H9 (cell line): ENCODE measurements around the gene USP49. TPM values are rescaled to one million over a fixed set of nuclear protein-coding genes. Genes with fewer than 3 reads are reported as not detected.

ENCODE experiments used
- DNase-seq: peaks from one replicate; pipeline ENCODE4 v3.0.0-alpha.2; 2017
- H2AFZ ChIP-seq: one replicate; pipeline ENCODE4 v1.6.1; 2013; ENCODE audit warnings: mild to moderate bottlenecking, low read length, control low read depth, moderate library complexity
- H2AK5ac ChIP-seq: 2 replicates; pipeline ENCODE4 v1.6.1; 2013; ENCODE audit warnings: low read length, control low read depth, mixed read lengths; ENCODE audit not compliant: insufficient read length
- H2BK120ac ChIP-seq: one replicate; pipeline ENCODE4 v1.6.1; 2013; ENCODE audit warnings: low read depth, mild to moderate bottlenecking, low read length, control low read depth, inconsistent platforms; ENCODE audit not compliant: poor library complexity, severe bottlenecking
- H2BK12ac ChIP-seq: 2 replicates; pipeline ENCODE4 v1.6.1; 2013; ENCODE audit warnings: low read length, control low read depth, mixed read lengths, low read depth; ENCODE audit not compliant: insufficient read length
- H2BK15ac ChIP-seq: 2 replicates; pipeline ENCODE4 v1.6.1; 2013; ENCODE audit warnings: low read depth, low read length, control low read depth
- H2BK20ac ChIP-seq: one replicate; pipeline ENCODE4 v1.6.1; 2013; ENCODE audit warnings: low read depth, mild to moderate bottlenecking, low read length, control low read depth, inconsistent platforms; ENCODE audit not compliant: poor library complexity, severe bottlenecking
- H2BK5ac ChIP-seq: 2 replicates; pipeline ENCODE4 v1.6.1; 2013; ENCODE audit warnings: low read length, control low read depth, mixed read lengths; ENCODE audit not compliant: insufficient read length
- H3K14ac ChIP-seq: 2 replicates; pipeline ENCODE4 v1.6.1; 2013; ENCODE audit warnings: low read length, control low read depth; ENCODE audit not compliant: insufficient read depth
- H3K18ac ChIP-seq: 2 replicates; pipeline ENCODE4 v1.6.1; 2013; ENCODE audit warnings: low read depth, mild to moderate bottlenecking, mixed read lengths, low read length, control low read depth; ENCODE audit not compliant: insufficient read length
- H3K23ac ChIP-seq: 2 replicates; pipeline ENCODE4 v1.6.1; 2013; ENCODE audit warnings: low read length, control low read depth, mixed read lengths, low read depth; ENCODE audit not compliant: insufficient read length
- H3K23me2 ChIP-seq: 2 replicates; pipeline ENCODE4 v1.6.1; 2013; ENCODE audit warnings: low read depth, mild to moderate bottlenecking, mixed read lengths, low read length, control low read depth; ENCODE audit not compliant: insufficient read length, poor library complexity, severe bottlenecking
- H3K27ac ChIP-seq: 2 replicates; pipeline ENCODE4 v1.5.1; 2013; ENCODE audit warnings: low read length, control low read depth, mixed read lengths, low read depth; ENCODE audit not compliant: insufficient read length
- H3K27me3 ChIP-seq: 2 replicates; pipeline ENCODE4 v1.6.1; 2013; ENCODE audit warnings: low read length, control low read depth, inconsistent platforms; ENCODE audit not compliant: insufficient read depth
- H3K4ac ChIP-seq: 2 replicates; pipeline ENCODE4 v1.6.1; 2013; ENCODE audit warnings: low read depth, mild to moderate bottlenecking, control low read depth, inconsistent platforms, low read length, moderate library complexity
- H3K4me1 ChIP-seq: 2 replicates; pipeline ENCODE4 v1.6.1; 2013; ENCODE audit warnings: low read length, control low read depth, inconsistent platforms; ENCODE audit not compliant: insufficient read depth
- H3K4me2 ChIP-seq: 2 replicates; pipeline ENCODE4 v1.6.1; 2013; ENCODE audit warnings: low read length, control low read depth, mixed read lengths; ENCODE audit not compliant: insufficient read length, insufficient read depth
- H3K56ac ChIP-seq: 2 replicates; pipeline ENCODE4 v1.6.1; 2013; ENCODE audit warnings: low read depth, mild to moderate bottlenecking, mixed read lengths, low read length, control low read depth; ENCODE audit not compliant: insufficient read length
- H3K79me1 ChIP-seq: 2 replicates; pipeline ENCODE4 v1.6.1; 2013; ENCODE audit warnings: low read depth, mild to moderate bottlenecking, moderate library complexity, low read length, control low read depth, inconsistent platforms; ENCODE audit not compliant: insufficient read depth, poor library complexity, severe bottlenecking
- H3K79me2 ChIP-seq: 2 replicates; pipeline ENCODE4 v1.6.1; 2013; ENCODE audit warnings: low read length, control low read depth, inconsistent platforms; ENCODE audit not compliant: insufficient read depth
- H3K9ac ChIP-seq: 2 replicates; pipeline ENCODE4 v1.6.1; 2013; ENCODE audit warnings: low read length, control low read depth, mixed read lengths; ENCODE audit not compliant: insufficient read length; ENCODE audit errors: extremely low read depth
- H3K9me3 ChIP-seq: one replicate; pipeline ENCODE4 v1.6.1; 2013; ENCODE audit warnings: low read depth, low read length, inconsistent platforms; ENCODE audit not compliant: control insufficient read depth
- H3T11ph ChIP-seq: one replicate; pipeline ENCODE4 v1.6.1; 2013; ENCODE audit warnings: mild to moderate bottlenecking, low read length, control low read depth, inconsistent platforms
- H4K20me1 ChIP-seq: one replicate; pipeline ENCODE4 v1.6.1; 2013; ENCODE audit not compliant: control insufficient read depth, insufficient read length, insufficient read depth
- H4K5ac ChIP-seq: 2 replicates; pipeline ENCODE4 v1.6.1; 2013; ENCODE audit warnings: low read depth, mild to moderate bottlenecking, mixed read lengths, low read length, control low read depth; ENCODE audit not compliant: insufficient read length
- H4K8ac ChIP-seq: replicated peaks from 2 replicates; pipeline ENCODE4 v1.6.1; 2013; ENCODE audit warnings: low read length, control low read depth, mixed read lengths, low read depth; ENCODE audit not compliant: insufficient read length
- H4K91ac ChIP-seq: 2 replicates; pipeline ENCODE4 v1.6.1; 2013; ENCODE audit warnings: low read depth, mild to moderate bottlenecking, moderate library complexity, mixed read lengths, low read length, control low read depth; ENCODE audit not compliant: insufficient read length
- H3K27ac Mint-ChIP-seq, 3 experiments: 2 replicates in 2 of 3; 3 replicates in 1 of 3; pipeline ENCODE4 v1.8.0; 2020 to 2021; ENCODE audit warnings: mixed read lengths in 3 of 3, mild to moderate bottlenecking in 1 of 3, moderate library complexity in 1 of 3
- H3K27me3 Mint-ChIP-seq: 2 replicates; pipeline ENCODE4 v1.8.0; 2021; ENCODE audit warnings: low read depth, mild to moderate bottlenecking, moderate library complexity, mixed read lengths
- H3K36me3 Mint-ChIP-seq, 3 experiments: 2 replicates in 2 of 3; 3 replicates in 1 of 3; pipeline ENCODE4 v1.8.0; 2020 to 2021; ENCODE audit warnings: low read depth in 3 of 3, mixed read lengths in 3 of 3; ENCODE audit not compliant: insufficient read depth in 1 of 3
- H3K4me1 Mint-ChIP-seq, 2 experiments: 2 replicates each; pipeline ENCODE4 v1.8.0; 2020; ENCODE audit warnings: mixed read lengths in 2 of 2
- H3K4me3 Mint-ChIP-seq, 2 experiments: 2 replicates in 1 of 2; 3 replicates in 1 of 2; pipeline ENCODE4 v1.8.0; 2020 to 2021; ENCODE audit warnings: mild to moderate bottlenecking in 2 of 2, mixed read lengths in 2 of 2, moderate library complexity in 1 of 2
- H3K9me3 Mint-ChIP-seq, 2 experiments: 2 replicates in 1 of 2; 3 replicates in 1 of 2; pipeline ENCODE4 v1.8.0; 2020; ENCODE audit warnings: mild to moderate bottlenecking in 2 of 2, mixed read lengths in 2 of 2, moderate library complexity in 1 of 2
- CTCF ChIP-seq: fragments of 200-600 bp; sonication (generic); conservative IDR thresholded peaks from 3 replicates; pipeline ENCODE4 v1.8.0; 2021; ENCODE audit warnings: antibody characterized with exemption, mild to moderate bottlenecking
- WGBS: extraction: QIAGEN DNeasy Blood & Tissue Kit; methylation state at CpG from one replicate; pipeline ENCODE4 v1.1.7; 2013; ENCODE audit warnings: missing lambda C conversion rate, low lambda C conversion rate, mixed read lengths; ENCODE audit not compliant: insufficient read length; ENCODE audit errors: extremely low coverage; 5-methylcytosine and 5-hydroxymethylcytosine counted together
- total RNA-seq: library from RNA; stranded (reverse); gene quantifications from 2 replicates; pipeline ENCODE4 v1.2.1, GENCODE V29; 2021

Gene USP49
- total RNA-seq, 1 experiment from 2014 or later, result 19.0 TPM

DNA sequence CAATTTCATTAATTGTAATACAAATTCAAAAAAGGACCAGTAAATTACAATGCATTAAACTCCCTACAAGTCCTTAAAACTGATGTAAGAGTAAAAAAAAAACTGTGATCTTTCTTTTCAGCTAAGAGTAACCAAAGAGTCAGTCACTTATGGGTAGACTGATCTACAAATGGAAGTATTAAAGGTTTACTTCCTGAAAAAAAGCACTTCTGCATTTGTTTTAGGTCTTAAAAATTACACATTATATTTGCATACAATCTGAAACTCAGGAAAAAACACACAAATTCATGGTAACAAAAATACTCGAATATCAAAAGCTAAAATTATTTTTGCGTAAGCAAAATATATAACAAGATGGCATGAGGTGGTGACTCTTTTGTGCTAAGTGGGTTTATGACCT, 23.5 kb downstream of the USP49 start:
- Histone ChIP-seq H4K91ac (no peak overlapping the region), H3K79me1 (no peaks in the 10 kb centered on the region), H3K79me2 (no peaks in the 10 kb centered on the region), H2BK12ac (no peak overlapping the region), H3K23me2 (no peaks in the 10 kb centered on the region), H2BK20ac (no peak overlapping the region), H2BK120ac (no peak overlapping the region), H3K4me1 (no peaks in the 10 kb centered on the region), H3K4me2 (no peak overlapping the region), H3T11ph (no peak overlapping the region), H3K9me3 (no peaks in the 10 kb centered on the region), H3K23ac (no peak overlapping the region), H3K56ac (no peak overlapping the region), H3K27ac (no peak overlapping the region), H3K14ac (no peak overlapping the region), H2BK15ac (no peak overlapping the region), H4K8ac (no peak overlapping the region), H3K18ac (no peak overlapping the region), H4K5ac (no peak overlapping the region), H2BK5ac (no peak overlapping the region), H2AFZ (no peak overlapping the region), H3K4ac (no peak overlapping the region), H3K9ac (no peak overlapping the region), H2AK5ac (no peak overlapping the region), H3K27me3 (no peaks in the 10 kb centered on the region), H4K20me1 (no peaks in the 10 kb centered on the region)
- H3K9me3 Mint-ChIP-seq, result no peaks in the 10 kb centered on the region
- WGBS, result no CpG with 5 or more reads among the region's 2 CpGs
- H3K4me3 Mint-ChIP-seq, result no peak overlapping the region
- no peak for DNase-seq
- H3K27me3 Mint-ChIP-seq, result no peaks in the 10 kb centered on the region
- no peak overlapping the region for H3K27ac Mint-ChIP-seq
- H3K36me3 Mint-ChIP-seq, result peaks cover 3 to 18% (median 17%) of the 10 kb centered on the region in 3 experiments; a peak in 6 of 7 replicates
- peaks cover 0 to 6% of the 10 kb centered on the region in 2 experiments; a peak in 1 of 4 replicates for H3K4me1 Mint-ChIP-seq
- TF ChIP-seq CTCF, result no peak
